ENCODE measurements around the gene PRND. TPM values are rescaled to one million over a fixed set of nuclear protein-coding genes. Genes with fewer than 3 reads are reported as not detected.

The PRND gene
- total and polyA plus RNA-seq, 2 donors (not counting 3 experiments of a cell fraction or from before 2014, with no cell fraction given), result 0.18 TPM; not detected in 1

DNA sequence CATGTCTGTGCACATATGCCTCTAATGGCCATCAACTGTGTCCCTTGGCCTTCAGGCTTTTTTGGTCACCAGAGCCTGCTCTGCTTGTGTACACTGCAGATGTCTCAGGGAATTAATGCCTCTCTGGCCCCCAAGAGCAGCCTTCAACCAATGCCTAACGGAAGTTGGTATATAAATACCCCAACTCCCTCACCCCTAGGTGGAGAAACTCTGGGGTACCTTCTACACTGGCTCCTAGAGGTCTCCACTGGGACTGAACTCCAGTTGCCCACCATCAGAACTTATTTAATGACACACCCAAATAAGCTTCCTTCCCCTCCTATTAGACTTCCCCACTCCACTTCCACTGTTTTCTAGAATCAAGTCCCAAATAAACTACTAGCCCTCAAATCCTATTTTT, 43.1 kb downstream of the PRND start:
- Histone ChIP-seq H3K4me1 (ENCODE audit: control insufficient read depth, extremely low read depth, insufficient read depth, low read length) (peaks cover 10% of the 10 kb centered on the region), H3K27me3 (ENCODE audit: control insufficient read depth in 2 of 2, insufficient read depth in 2 of 2, low read length in 2 of 2) (peaks cover 0 to 3% of the 10 kb centered on the region in 2 experiments), H3K4me2 (ENCODE audit: insufficient read depth, low read length) (no peak overlapping the region), H4K20me1 (replicated peaks; ENCODE audit: control insufficient read depth, extremely low read depth, insufficient read depth, low read length) (no peaks in the 10 kb centered on the region), H3K9me1 (replicated peaks; ENCODE audit: control insufficient read depth, extremely low read depth, insufficient read depth, low read length) (no peaks in the 10 kb centered on the region), H3K4me3 (replicated peaks in 1 of 3; ENCODE audit: insufficient read depth in 1 of 3, low read depth in 1 of 3, low read length in 3 of 3) (no peak overlapping the region), H2AFZ (ENCODE audit: low read depth, low read length) (no peak overlapping the region), H3K79me2 (ENCODE audit: control insufficient read depth, insufficient read depth, low read length) (no peaks in the 10 kb centered on the region), H3K27ac (ENCODE audit: insufficient read depth, low read depth, low read length) (no peak overlapping the region), H3K36me3 (ENCODE audit: control insufficient read depth in 2 of 2, extremely low read depth in 1 of 2, insufficient read depth in 2 of 2, low read length in 2 of 2) (no peaks in the 10 kb centered on the region), H3K9me3 (replicated peaks; ENCODE audit: control insufficient read depth, insufficient read depth, low read length) (no peaks in the 10 kb centered on the region), H3K9ac (replicated peaks; ENCODE audit: extremely low read depth, insufficient read depth, low read length) (no peak overlapping the region)
- no TSS peak for BruUV-seq (replicated peaks)
- intact Hi-C loops (cut with micrococcal nuclease), result no loop called here
- dilution Hi-C loops (cut with MboI; ENCODE audit: extremely low pct_ligation_motif_present, low sequenced_read_pairs), result no loop called here
- FAIRE-seq (no peak), DNase-seq (ENCODE audit: low read depth, low spot score) (no peak)
- POLR2A ChIA-PET, result no interaction called here
- CTCF ChIA-PET, result interaction anchor here (1.0 kb wide), 1 partner anchor 336 kb away, joined by 5 read pairs; no protein-coding TSS in a partner anchor
- TF ChIP-seq CTCF (IDR thresholded peaks at IDR 0.05; ENCODE audit: extremely low read depth in 1 of 2, insufficient read depth in 1 of 2, low read depth in 1 of 2, low read length in 2 of 2), result no peak
- TF ChIP-seq GATA2 (IDR thresholded peaks at IDR 0.05; ENCODE audit: insufficient read depth, insufficient read length, low read depth, low read length), result no peak
- no peak for TF ChIP-seq FOS (IDR thresholded peaks at IDR 0.05; ENCODE audit: borderline replicate concordance, insufficient read depth, low read length)
- TF ChIP-seq EZH2 (IDR thresholded peaks at IDR 0.05; ENCODE audit: borderline replicate concordance, low read depth, low read length, severe bottlenecking), result no peak
- no peak for TF ChIP-seq POLR2A (IDR thresholded peaks at IDR 0.05; ENCODE audit: low read depth, low read length)
- no peak for TF ChIP-seq MYC (IDR thresholded peaks at IDR 0.05; ENCODE audit: low read depth, low read length)
- no peak for TF ChIP-seq POLR2AphosphoS5 (IDR thresholded peaks at IDR 0.05; ENCODE audit: insufficient read depth, low read depth, low read length)
- TF ChIP-seq MAX (IDR thresholded peaks at IDR 0.05; ENCODE audit: insufficient read depth, insufficient read length), result no peak
- no peak for TF ChIP-seq JUN (IDR thresholded peaks at IDR 0.05; ENCODE audit: borderline replicate concordance, insufficient read depth, insufficient read length, low read depth)

Measured in endothelial cell of umbilical vein (primary cell).